HepG2 (cell line): ENCODE measurements around the gene ZBTB7C.

Source experiments
- EP300 ChIP-seq, 3 experiments: sonication (generic) in 1 of 3; formaldehyde crosslinking in 1 of 3; IDR thresholded peaks; 2 replicates each; pipeline versions ENCODE4 v1.5.1 to v1.6.1; 2011 to 2020; ENCODE audit warnings: low read depth in 2 of 3, low read length in 2 of 3, borderline replicate concordance in 1 of 3, improper control_type of control experiment in 1 of 3, mild to moderate bottlenecking in 1 of 3, missing genetic modification reagents in 1 of 3, moderate library complexity in 1 of 3
- SOX13 ChIP-seq, 3 experiments: fragments of 450-650 bp in 1 of 3; sonication (generic) in 1 of 3; formaldehyde crosslinking in 1 of 3; IDR thresholded peaks in 2 of 3; conservative IDR thresholded peaks in 1 of 3; 2 replicates each; pipeline versions ENCODE4 v1.5.0 to v1.6.1; 2016 to 2020; ENCODE audit warnings: antibody characterized with exemption in 1 of 3, mild to moderate bottlenecking in 1 of 3, missing compliant biosample characterization in 1 of 3, missing genetic modification reagents in 1 of 3, moderate library complexity in 1 of 3
- TF ChIP-seq, protein P1 (sequence below): sonication (generic); formaldehyde crosslinking; IDR thresholded peaks from 2 replicates; pipeline ENCODE4 v1.9.0; 2021; ENCODE audit warnings: missing genetic modification reagents, mild to moderate bottlenecking, borderline replicate concordance
- TF ChIP-seq, protein P2 (sequence below): sonication (generic); formaldehyde crosslinking; IDR thresholded peaks from 2 replicates; pipeline ENCODE4 v1.8.0; 2022; ENCODE audit warnings: mild to moderate bottlenecking, missing genetic modification reagents; ENCODE audit not compliant: insufficient replicate concordance

DNA sequence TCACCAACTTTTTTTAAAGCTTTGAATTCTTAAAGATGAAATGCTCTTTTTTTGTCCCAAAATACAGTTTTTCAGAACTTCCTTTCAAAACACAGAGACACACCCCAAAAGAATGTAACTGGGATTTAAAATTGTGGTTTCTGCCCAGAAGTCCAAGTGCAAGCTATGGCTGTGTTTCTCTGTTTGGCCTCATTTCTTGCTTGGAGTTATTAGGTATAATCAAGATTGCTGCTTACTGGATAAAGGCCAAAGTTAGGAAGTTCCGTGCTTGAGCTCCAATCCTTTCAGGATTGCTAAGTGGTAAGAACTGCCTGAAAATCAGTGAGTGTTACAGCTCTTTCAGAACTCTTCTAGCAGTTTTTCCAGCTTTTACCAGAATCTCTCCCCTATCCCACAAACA lies 16.9 kb downstream of the ZBTB7C start:
- TF ChIP-seq, protein P1, sequence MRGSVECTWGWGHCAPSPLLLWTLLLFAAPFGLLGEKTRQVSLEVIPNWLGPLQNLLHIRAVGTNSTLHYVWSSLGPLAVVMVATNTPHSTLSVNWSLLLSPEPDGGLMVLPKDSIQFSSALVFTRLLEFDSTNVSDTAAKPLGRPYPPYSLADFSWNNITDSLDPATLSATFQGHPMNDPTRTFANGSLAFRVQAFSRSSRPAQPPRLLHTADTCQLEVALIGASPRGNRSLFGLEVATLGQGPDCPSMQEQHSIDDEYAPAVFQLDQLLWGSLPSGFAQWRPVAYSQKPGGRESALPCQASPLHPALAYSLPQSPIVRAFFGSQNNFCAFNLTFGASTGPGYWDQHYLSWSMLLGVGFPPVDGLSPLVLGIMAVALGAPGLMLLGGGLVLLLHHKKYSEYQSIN = no peak
- TF ChIP-seq EP300 (IDR thresholded peaks at IDR 0.05; ENCODE audit: low read depth in 2 of 2, low read length in 2 of 2) = no peak
- TF ChIP-seq EP300 (CRISPR knock-in tag; IDR thresholded peaks at IDR 0.05; ENCODE audit: borderline replicate concordance) = no peak
- TF ChIP-seq SOX13 (IDR thresholded peaks at IDR 0.05) = no peak
- no peak for TF ChIP-seq SOX13 (CRISPR knock-in tag; conservative IDR thresholded peaks at IDR 0.05 in 1 of 2, IDR thresholded peaks at IDR 0.05 in 1 of 2)
- TF ChIP-seq, protein P2, sequence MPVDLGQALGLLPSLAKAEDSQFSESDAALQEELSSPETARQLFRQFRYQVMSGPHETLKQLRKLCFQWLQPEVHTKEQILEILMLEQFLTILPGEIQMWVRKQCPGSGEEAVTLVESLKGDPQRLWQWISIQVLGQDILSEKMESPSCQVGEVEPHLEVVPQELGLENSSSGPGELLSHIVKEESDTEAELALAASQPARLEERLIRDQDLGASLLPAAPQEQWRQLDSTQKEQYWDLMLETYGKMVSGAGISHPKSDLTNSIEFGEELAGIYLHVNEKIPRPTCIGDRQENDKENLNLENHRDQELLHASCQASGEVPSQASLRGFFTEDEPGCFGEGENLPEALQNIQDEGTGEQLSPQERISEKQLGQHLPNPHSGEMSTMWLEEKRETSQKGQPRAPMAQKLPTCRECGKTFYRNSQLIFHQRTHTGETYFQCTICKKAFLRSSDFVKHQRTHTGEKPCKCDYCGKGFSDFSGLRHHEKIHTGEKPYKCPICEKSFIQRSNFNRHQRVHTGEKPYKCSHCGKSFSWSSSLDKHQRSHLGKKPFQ = no peak
